GM11168 (cell line): ENCODE data around the gene PRKG1.
"Not testable (repeated sequence)": the region's sequence is repeated elsewhere in the genome, so short reads cannot be mapped to it uniquely, and the experiment has no call there.

Experiments
- in situ Hi-C: fragments of 300-500 bp; cut with MboI; formaldehyde crosslinking; loops from one replicate; pipeline ENCODE4 v1.12.0; 2022; ENCODE audit warnings: low sequenced_read_pairs; ENCODE audit not compliant: unreplicated experiment

PRKG1 gene

DNA sequence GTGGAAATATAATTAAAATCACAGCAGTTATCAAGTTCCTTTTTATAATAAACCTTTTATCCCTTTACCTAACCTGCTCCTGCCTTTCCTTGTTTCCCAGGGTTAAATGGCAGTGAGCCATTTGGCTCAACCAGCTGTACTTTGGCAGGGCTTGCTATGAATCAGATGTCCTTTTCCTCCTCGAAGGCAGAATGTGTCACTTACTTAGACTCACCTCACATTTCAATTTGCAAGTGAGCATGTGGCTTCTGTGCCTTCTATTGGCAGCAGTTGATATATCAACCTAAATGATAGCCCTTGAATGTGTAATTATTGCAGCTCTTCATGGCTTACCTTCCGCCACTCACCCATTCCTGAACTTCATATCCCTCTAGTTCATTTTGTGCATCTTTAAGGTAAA lies 323.4 kb downstream of the PRKG1 start:
- in situ Hi-C loops = no loop called here

GRCh38 chr10:51399840-51400239 lies 325.6 kb downstream of the PRKG1 start:
- in situ Hi-C loops = no loop called here

DNA sequence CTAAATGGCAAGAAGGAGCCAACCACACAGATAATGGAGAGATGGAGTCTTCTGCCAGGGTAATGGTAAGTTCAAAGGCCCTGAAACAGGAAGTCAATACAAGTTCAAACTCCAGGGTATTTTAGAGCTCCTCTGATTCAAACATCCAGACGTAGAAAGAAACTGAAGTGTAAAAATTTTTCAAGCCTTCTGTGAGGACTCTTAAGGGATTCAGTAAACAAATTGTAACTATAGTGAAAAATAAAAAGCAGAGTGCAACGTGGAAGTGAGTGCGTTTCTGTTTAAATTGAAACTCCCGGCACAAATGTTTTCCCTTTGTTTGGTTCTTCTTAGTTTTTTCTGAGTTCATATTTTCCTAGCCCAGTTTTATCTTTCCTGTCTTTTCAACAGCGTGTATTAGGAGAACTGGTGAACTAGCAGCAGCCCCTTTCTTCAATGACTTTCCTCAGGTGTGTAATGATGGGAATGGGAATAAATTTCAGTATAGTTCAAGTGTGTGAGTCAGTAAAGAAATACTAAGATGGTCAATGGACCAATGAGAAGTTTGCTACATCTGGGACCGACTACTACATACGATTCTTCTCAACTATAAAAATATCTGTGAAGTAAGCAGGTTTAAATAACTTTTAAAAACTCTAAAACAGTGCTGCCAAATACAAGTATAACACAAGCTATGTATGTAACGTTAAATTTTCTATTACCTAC lies 326.3 kb downstream of the PRKG1 start:
- in situ Hi-C loops = no loop called here

DNA sequence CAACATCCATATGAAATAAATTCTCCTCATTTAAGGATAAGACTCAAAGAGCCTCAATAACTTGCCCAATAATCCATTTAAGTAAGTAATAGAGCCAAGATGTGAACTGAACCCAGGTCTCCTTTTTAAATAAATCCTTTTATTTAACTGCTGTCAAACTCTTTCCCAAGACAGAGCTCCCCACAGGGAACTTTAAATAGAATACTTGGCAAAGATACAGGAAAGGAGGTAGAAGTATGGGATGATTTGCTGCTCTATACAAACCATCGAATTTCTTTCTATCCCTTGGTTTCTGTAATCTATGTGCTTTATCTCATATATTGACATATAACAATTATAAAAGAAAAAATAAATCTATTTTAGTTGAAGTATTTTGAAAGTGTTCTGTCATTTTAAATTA lies 329.2 kb downstream of the PRKG1 start:
- in situ Hi-C loops = no loop called here

DNA sequence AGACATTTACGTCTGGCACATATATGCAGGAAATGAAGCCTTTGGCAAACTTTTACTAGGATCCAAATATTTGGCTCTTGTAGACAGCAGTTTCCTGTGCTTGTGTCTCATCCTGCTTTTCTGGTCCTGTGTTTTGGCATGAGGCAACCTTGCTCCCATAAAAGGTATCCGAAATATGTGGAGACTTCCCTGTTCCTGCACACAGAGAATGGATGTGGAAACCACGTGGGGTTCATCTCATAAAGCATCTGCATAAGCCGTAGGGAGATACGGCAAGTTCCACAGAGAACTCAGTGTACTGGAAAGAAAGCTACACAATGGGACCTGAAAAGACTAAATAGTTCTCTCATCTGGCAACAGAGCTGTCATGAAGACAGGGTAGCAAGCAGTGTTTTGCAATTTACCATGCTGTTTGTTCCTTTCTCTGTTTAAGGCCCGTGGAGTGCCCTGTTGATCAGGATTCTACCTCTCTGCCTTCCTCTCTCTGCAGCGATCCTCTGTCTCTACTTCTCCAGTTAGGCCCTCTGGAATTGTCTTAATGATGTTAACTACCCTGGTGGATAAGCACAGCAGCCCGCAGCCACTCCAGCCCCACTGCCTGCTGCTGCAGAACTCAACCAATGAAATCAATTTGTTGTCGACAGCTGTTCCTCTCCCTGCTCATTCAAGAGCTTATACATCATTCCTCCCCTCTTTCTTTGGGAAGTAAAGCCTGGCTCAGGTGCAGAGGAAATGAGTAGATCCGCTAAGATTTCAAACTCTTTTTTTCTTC lies 331.5 kb downstream of the PRKG1 start:
- in situ Hi-C loops = no loop called here

DNA sequence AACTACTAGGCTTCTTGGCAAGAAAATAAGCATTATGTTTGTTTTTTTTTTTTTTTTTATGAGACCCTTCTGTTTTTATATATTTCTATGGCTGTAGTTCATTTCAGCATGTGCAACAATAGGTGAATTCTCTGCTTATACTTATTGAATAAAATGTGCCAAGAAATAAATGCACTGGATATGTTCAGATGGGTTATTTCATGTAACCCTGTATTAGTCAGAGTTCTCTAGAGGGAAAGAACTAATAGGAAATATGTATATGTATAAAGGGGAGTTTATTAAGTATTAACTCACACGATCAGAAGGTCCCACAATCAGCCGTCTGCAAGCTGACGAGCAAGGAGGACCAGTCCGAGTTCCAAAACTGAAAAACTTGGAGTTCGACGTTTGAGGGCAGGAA lies 332.3 kb downstream of the PRKG1 start:
- in situ Hi-C loops = no loop called here

DNA sequence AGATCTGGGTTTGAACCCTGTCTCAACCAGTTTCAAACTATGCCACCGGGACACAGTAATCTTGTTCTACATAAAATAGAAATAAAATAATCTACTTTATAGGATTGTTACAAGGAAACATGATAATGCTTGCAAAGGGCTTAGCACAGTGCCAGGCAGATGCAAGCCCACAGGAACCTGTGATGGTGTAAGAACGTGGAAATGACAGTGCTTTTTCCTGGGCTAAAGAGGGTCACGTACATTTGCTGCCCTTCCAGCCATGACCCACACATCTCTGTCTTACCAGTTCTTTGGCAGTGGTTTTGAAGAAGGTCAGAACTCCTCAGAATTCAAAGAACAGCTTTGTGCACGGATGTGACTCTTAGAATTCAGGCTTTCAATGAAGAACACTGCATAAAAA lies 342.2 kb downstream of the PRKG1 start:
- in situ Hi-C loops = no loop called here

- in situ Hi-C loops = no loop called here
These were observed 345.2 kb downstream of the PRKG1 start for GRCh38 chr10:51419196-51420093.

DNA sequence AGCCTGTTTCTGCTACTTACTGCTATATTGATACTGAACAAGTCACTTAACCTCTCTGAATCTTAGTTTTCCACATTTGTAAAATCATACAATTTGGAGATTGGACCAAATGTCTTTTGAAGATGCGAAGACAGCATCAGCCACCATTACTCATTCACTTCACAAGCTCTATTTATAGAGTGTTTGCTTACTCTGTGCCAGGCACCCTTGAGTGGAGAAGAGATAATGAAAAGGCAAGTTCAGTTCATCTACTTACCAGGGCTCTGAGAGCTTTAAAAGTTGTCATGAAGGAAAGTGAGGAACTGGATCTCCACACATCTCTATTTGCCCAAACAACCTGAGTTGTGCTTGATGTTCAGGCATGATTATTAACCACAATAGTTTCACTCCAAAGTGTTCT lies 347.6 kb downstream of the PRKG1 start:
- in situ Hi-C loops = no loop called here

DNA sequence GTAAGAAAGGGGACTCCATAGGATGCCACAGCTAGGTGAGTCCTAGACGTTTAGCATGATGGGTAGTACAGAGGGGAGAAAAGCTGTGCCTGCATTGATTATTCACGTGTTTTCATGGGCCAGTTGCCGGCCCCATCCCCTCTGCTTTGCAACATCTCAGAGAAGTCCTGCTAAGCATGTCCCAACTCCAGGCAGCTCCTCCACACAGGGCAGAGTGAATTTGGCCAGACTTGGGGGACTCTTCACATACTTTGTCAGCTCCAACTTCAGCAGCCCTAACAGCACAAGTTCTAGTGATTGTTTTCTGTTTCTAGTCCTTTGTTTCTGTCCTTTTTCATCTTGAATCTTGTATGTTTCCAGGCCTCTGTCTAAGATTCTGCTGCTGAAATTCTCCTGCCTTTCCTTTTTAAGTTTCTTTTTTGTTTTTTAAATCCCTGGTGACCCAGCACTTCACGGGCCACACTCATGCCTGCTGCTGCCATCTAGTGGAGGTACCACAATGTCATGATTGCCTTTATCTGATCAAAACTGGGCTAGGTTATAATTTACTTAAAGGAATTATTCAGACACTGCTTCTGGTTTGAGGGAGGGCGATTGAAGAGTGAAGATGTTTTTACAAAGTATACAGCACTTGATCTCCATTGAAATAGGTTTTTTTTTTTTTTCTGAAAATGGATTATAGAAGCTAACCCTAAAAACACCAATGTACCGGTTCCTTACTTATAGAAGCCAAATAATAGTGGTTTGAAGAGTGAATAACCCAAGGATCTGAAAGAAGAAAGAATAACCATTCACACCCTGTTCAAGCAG lies 348.2 kb downstream of the PRKG1 start:
- in situ Hi-C loops = no loop called here

DNA sequence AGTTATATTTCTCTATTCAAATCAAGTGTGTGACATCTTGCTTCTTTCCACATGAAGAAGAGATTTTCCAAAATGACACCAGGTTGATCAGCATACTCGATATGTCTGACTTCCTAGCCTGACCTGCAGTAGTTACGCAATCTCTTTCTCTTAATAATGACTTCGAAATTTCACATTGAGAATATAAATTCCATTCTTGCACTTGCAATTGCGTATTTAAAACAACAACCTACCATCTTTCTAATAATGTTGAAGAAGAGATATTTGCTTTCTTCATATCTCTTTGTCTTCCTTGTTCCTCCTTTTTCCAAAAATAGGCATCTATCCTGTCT lies 348.8 kb downstream of the PRKG1 start:
- in situ Hi-C loops = no loop called here

- in situ Hi-C loops = no loop called here
These were observed 351.1 kb downstream of the PRKG1 start for GRCh38 chr10:51425431-51425830.

DNA sequence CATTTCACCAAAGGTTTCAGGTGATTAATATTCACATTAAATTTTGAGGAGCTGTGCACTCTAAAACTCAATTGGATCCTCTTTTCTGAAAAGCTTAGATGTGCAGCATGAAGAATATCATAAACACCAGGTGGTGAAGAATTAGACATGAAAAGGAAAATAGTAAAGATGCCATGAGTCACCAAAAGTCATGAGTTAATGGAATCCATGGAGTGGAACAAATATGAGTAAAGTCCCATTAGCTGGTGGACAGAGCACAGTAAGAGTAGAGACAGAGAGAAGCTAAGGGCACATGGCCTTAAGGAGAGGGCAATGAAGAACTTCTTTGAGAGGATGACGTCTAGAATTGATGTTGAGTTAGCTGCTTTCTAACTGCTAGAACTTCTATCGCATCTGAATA lies 353.5 kb downstream of the PRKG1 start:
- in situ Hi-C loops = no loop called here

- in situ Hi-C loops = no loop called here
These were observed 356.2 kb downstream of the PRKG1 start for GRCh38 chr10:51430506-51430905.

DNA sequence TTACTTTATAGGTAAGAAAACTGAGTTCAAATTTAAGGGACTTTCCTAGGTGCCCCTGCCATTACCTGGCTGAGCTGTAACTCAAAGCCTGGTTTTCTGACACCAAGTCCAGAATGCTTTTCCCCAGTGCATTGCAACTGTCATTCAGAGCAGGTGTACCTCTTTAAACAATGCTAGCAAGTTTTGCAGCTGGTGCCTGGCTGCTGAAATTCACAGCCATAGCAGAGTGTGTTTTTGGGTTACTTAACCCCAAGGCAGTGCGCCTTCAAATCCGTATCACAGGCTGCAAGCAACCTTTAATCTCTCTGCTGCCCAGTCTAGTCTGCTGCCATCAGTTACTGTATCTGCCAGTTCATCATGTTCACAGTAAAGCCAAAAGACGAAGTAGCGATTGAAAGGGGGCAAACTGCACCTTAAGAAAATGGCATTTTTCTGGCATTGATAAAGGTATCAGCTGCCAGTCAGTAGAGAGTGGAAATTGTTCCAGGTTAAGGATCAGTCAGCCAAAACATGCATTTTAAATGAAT lies 359.7 kb downstream of the PRKG1 start:
- in situ Hi-C loops = no loop called here

DNA sequence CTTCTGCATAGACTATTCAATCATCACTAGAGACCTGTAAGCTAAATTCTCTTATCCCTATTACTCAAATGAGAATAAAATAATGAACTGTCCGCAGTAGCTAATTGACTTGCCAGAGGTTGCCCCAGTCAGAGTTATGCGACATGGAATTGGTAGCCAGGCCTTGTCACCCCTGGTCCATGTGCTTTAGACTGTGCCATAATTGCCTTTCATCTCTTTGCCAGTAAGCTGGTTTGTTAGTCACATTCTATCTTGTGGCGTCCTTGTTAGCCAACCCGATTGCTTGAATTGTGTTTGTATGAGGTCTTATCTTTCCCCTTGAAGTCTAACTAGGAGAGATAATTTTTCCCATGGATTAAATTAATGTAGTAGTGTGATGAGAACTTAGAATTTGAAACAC lies 362.5 kb downstream of the PRKG1 start:
- in situ Hi-C loops = no loop called here

GRCh38 chr10:51439645-51440044 lies 365.4 kb downstream of the PRKG1 start:
- in situ Hi-C loops = no loop called here

DNA sequence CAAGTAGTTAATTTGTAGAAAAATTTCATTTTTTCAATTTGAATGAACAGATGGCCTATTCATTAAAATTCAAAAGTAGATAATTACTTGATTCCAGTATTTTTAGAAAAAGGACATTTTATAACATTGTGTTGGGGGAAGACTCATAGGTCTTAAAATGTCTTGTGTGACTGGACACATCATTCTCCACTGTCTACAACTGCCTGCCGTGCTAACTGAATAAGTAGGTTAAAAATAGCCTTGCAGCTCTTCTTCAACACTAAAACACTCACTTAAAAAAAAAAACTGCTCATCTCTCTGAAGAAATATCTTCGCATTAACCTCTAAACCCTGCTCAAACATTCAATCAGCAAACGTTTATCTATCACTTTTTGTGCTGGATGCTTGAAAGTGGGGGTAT lies 371.3 kb downstream of the PRKG1 start:
- in situ Hi-C loops = no loop called here

- in situ Hi-C loops = no loop called here
These were observed 372.8 kb downstream of the PRKG1 start for GRCh38 chr10:51447119-51447518.

GRCh38 chr10:51455762-51456161 lies 381.5 kb downstream of the PRKG1 start:
- in situ Hi-C loops = not testable (repeated sequence)
